ENCODE measurements around the gene ARID5A.

- TF ChIP-seq, protein P1, sequence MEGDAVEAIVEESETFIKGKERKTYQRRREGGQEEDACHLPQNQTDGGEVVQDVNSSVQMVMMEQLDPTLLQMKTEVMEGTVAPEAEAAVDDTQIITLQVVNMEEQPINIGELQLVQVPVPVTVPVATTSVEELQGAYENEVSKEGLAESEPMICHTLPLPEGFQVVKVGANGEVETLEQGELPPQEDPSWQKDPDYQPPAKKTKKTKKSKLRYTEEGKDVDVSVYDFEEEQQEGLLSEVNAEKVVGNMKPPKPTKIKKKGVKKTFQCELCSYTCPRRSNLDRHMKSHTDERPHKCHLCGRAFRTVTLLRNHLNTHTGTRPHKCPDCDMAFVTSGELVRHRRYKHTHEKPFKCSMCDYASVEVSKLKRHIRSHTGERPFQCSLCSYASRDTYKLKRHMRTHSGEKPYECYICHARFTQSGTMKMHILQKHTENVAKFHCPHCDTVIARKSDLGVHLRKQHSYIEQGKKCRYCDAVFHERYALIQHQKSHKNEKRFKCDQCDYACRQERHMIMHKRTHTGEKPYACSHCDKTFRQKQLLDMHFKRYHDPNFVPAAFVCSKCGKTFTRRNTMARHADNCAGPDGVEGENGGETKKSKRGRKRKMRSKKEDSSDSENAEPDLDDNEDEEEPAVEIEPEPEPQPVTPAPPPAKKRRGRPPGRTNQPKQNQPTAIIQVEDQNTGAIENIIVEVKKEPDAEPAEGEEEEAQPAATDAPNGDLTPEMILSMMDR (IDR thresholded peaks at IDR 0.05): no peak
- TF ChIP-seq POLR2A (IDR thresholded peaks at IDR 0.05): no peak
These were observed 40.4 kb upstream of the ARID5A start for GRCh38 chr2:96495982-96496629.

Data from right lobe of liver (tissue), 4 donors.